Hepatocyte (in vitro differentiated cells): ENCODE results near the gene FAM180A. TPM values are rescaled to one million over a fixed set of nuclear protein-coding genes. Genes with fewer than 3 reads are reported as not detected.
"Not testable (repeated sequence)": the region's sequence is repeated elsewhere in the genome, so short reads cannot be mapped to it uniquely, and the experiment has no call there.

Experiments
- DNase-seq: peaks from one replicate; pipeline ENCODE4 v3.0.0-alpha.2; 2016; ENCODE audit warnings: low spot score
- H2AFZ ChIP-seq: fragments of 200-600 bp; sonication (generic); 2 replicates; pipeline ENCODE4 v1.6.0; 2016; ENCODE audit warnings: antibody characterized with exemption, mild to moderate bottlenecking
- H3K27ac ChIP-seq: fragments of 200-600 bp; sonication (generic); 2 replicates; pipeline ENCODE4 v1.5.1; 2016; ENCODE audit warnings: mild to moderate bottlenecking
- H3K27me3 ChIP-seq: fragments of 200-600 bp; sonication (generic); 2 replicates; pipeline ENCODE4 v1.6.1; 2016
- H3K36me3 ChIP-seq: fragments of 200-600 bp; sonication (generic); replicated peaks from 2 replicates; pipeline ENCODE4 v1.5.1; 2016; ENCODE audit warnings: low read depth; ENCODE audit not compliant: insufficient read depth
- H3K4me1 ChIP-seq: fragments of 200-600 bp; sonication (generic); 2 replicates; pipeline ENCODE4 v1.5.1; 2016; ENCODE audit warnings: mild to moderate bottlenecking, moderate library complexity; ENCODE audit not compliant: insufficient read depth
- H3K4me2 ChIP-seq: fragments of 200-600 bp; sonication (generic); 2 replicates; pipeline ENCODE4 v1.6.0; 2016
- H3K4me3 ChIP-seq: fragments of 200-600 bp; sonication (generic); 2 replicates; pipeline ENCODE4 v1.5.1; 2016; ENCODE audit warnings: mild to moderate bottlenecking
- H3K79me2 ChIP-seq: fragments of 200-600 bp; sonication (generic); 2 replicates; pipeline ENCODE4 v1.6.0; 2017; ENCODE audit warnings: mild to moderate bottlenecking
- H3K9me2 ChIP-seq: fragments of 200-600 bp; sonication (generic); replicated peaks from 2 replicates; pipeline ENCODE4 v1.6.0; 2017; ENCODE audit warnings: mild to moderate bottlenecking; ENCODE audit not compliant: insufficient read depth
- H3K9me3 ChIP-seq: fragments of 200-600 bp; sonication (generic); 2 replicates; pipeline ENCODE4 v1.5.1; 2016; ENCODE audit warnings: low read depth, mild to moderate bottlenecking
- H4K20me1 ChIP-seq: fragments of 200-600 bp; sonication (generic); 2 replicates; pipeline ENCODE4 v1.6.0; 2016; ENCODE audit warnings: mild to moderate bottlenecking; ENCODE audit not compliant: insufficient read depth, poor library complexity, severe bottlenecking
- CTCF ChIP-seq: fragments of 200-600 bp; sonication (generic); IDR thresholded peaks from 2 replicates; pipeline ENCODE4 v1.5.1; 2016; ENCODE audit warnings: antibody characterized with exemption, mild to moderate bottlenecking; ENCODE audit not compliant: poor library complexity
- EZH2 ChIP-seq: fragments of 200-600 bp; sonication (generic); IDR thresholded peaks from 2 replicates; pipeline ENCODE4 v1.6.1; 2016; ENCODE audit warnings: antibody characterized with exemption, mild to moderate bottlenecking, borderline replicate concordance
- EZH2phosphoT487 ChIP-seq: fragments of 200-600 bp; sonication (generic); IDR thresholded peaks from one replicate; pipeline ENCODE4 v1.6.1; 2018; ENCODE audit warnings: antibody characterized with exemption, mild to moderate bottlenecking, low read depth, moderate library complexity; ENCODE audit not compliant: unreplicated experiment, severe bottlenecking
- WGBS: methylation state at CpG from one replicate; pipeline ENCODE4 v1.1.6; 2016; ENCODE audit warnings: low lambda C conversion rate; ENCODE audit errors: missing lambda C conversion rate; 5-methylcytosine and 5-hydroxymethylcytosine counted together
- polyA plus RNA-seq: library from polyadenylated mRNA; unstranded; fragments of >200 nt; fragmentation: Nextera tagmentation; extraction: Ambion mirVana; gene quantifications from 2 replicates; pipeline ENCODE4 v1.2.1, GENCODE V29; 2016
- total RNA-seq: library from RNA; depleted of rRNA; stranded (reverse); fragments of >200 nt; gene quantifications from 2 replicates; pipeline ENCODE4 v1.2.3, GENCODE V29; 2014

Gene FAM180A
- total and polyA plus RNA-seq, 2 experiments from 2014 or later: not detected

- WGBS: 47% methylated on average over 8 of the region's 8 CpGs
- no peaks in the 10 kb centered on the region for H4K20me1 ChIP-seq
- no peaks in the 10 kb centered on the region for H3K9me2 ChIP-seq
- DNase-seq: no peak
- H3K27me3 ChIP-seq: no peaks in the 10 kb centered on the region
- H3K4me2 ChIP-seq: no peak overlapping the region
- H3K79me2 ChIP-seq: no peaks in the 10 kb centered on the region
- no peak overlapping the region for H3K4me3 ChIP-seq
- no peaks in the 10 kb centered on the region for H3K9me3 ChIP-seq
- H3K27ac ChIP-seq: no peak overlapping the region
- H2AFZ ChIP-seq: no peak overlapping the region
- H3K4me1 ChIP-seq: no peaks in the 10 kb centered on the region
- no peak for TF ChIP-seq CTCF
- no peak for TF ChIP-seq EZH2phosphoT487
- no peak for TF ChIP-seq EZH2
- no peaks in the 10 kb centered on the region for H3K36me3 ChIP-seq
Measured at GRCh38 chr7:135697276-135698049, 51.1 kb downstream of the FAM180A start.

GRCh38 chr7:135693558-135693957 is 55.1 kb downstream of the FAM180A start:
- DNase-seq: no peak
- H3K36me3 ChIP-seq: no peaks in the 10 kb centered on the region
- WGBS: 100% methylated on average over 4 of the region's 4 CpGs

GRCh38 chr7:135692606-135693005 is 56.0 kb downstream of the FAM180A start:
- DNase-seq, H3K36me3 ChIP-seq, H3K9me2 ChIP-seq, H3K27ac ChIP-seq, H3K4me1 ChIP-seq, H3K4me3 ChIP-seq, H3K4me2 ChIP-seq, H3K27me3 ChIP-seq, H2AFZ ChIP-seq, H3K79me2 ChIP-seq, H4K20me1 ChIP-seq, H3K9me3 ChIP-seq: not testable (repeated sequence)
- 97% methylated on average over 7 of the region's 7 CpGs for WGBS

More at GRCh38 chr7:135693558-135693957, 55.1 kb downstream of the FAM180A start:
- Histone ChIP-seq H3K79me2 (no peaks in the 10 kb centered on the region), H4K20me1 (no peaks in the 10 kb centered on the region), H3K27me3 (no peaks in the 10 kb centered on the region), H2AFZ (no peak overlapping the region), H3K27ac (no peak overlapping the region), H3K9me3 (no peaks in the 10 kb centered on the region), H3K4me2 (no peak overlapping the region), H3K4me1 (no peaks in the 10 kb centered on the region), H3K9me2 (no peaks in the 10 kb centered on the region), H3K4me3 (no peak overlapping the region)
- no peak for TF ChIP-seq CTCF
- no peak for TF ChIP-seq EZH2phosphoT487
- no peak for TF ChIP-seq EZH2

GRCh38 chr7:135692055-135692454 is 56.6 kb downstream of the FAM180A start:
- Histone ChIP-seq H3K9me2 (no peaks in the 10 kb centered on the region), H3K4me1 (no peaks in the 10 kb centered on the region), H4K20me1 (no peaks in the 10 kb centered on the region), H3K4me2 (no peak overlapping the region), H3K27ac (no peak overlapping the region), H2AFZ (no peak overlapping the region), H3K79me2 (no peaks in the 10 kb centered on the region), H3K27me3 (no peaks in the 10 kb centered on the region), H3K4me3 (no peak overlapping the region), H3K36me3 (no peaks in the 10 kb centered on the region), H3K9me3 (no peaks in the 10 kb centered on the region)
- TF ChIP-seq EZH2phosphoT487 (no peak), EZH2 (no peak), CTCF (no peak)
- 89% methylated on average over 3 of the region's 3 CpGs for WGBS
- DNase-seq: no peak
